ENCODE measurements around the gene PAPOLB.

- TF ChIP-seq CTCF (IDR thresholded peaks at IDR 0.05; ENCODE audit: extremely low read depth in 1 of 2, insufficient read depth in 1 of 2, low read depth in 1 of 2, low read length in 2 of 2), result no peak
- TF ChIP-seq EZH2 (IDR thresholded peaks at IDR 0.05; ENCODE audit: borderline replicate concordance, low read depth, low read length, severe bottlenecking), result no peak
- no peak for TF ChIP-seq MAX (IDR thresholded peaks at IDR 0.05; ENCODE audit: insufficient read depth, insufficient read length)
- no peak for TF ChIP-seq POLR2AphosphoS5 (IDR thresholded peaks at IDR 0.05; ENCODE audit: insufficient read depth, low read depth, low read length)
- no peak for TF ChIP-seq JUN (IDR thresholded peaks at IDR 0.05; ENCODE audit: borderline replicate concordance, insufficient read depth, insufficient read length, low read depth)
- no peak for TF ChIP-seq MYC (IDR thresholded peaks at IDR 0.05; ENCODE audit: low read depth, low read length)
- no peak for TF ChIP-seq POLR2A (IDR thresholded peaks at IDR 0.05; ENCODE audit: low read depth, low read length)
Observed at GRCh38 chr7:4841007-4841784, 20.6 kb downstream of the PAPOLB start.
